Measurements from ENCODE around the gene RPSA.
"Not testable (repeated sequence)": the region's sequence is repeated elsewhere in the genome, so short reads cannot be mapped to it uniquely, and the experiment has no call there.

Gene RPSA

GRCh38 chr3:39415983-39416382 is 9.5 kb downstream of the RPSA start:
- no peaks in the 10 kb centered on the region for H3K4me1 ChIP-seq (ENCODE audit: control insufficient read depth, insufficient read depth, low read length)
- no peaks in the 10 kb centered on the region for H3K27me3 ChIP-seq (ENCODE audit: control insufficient read depth, insufficient read depth, low read length)
- no peak overlapping the region for H3K4me3 ChIP-seq (ENCODE audit: low read length)
- no peak overlapping the region for H3K27ac ChIP-seq (ENCODE audit: low read depth, low read length)
- H3K36me3 ChIP-seq (ENCODE audit: control insufficient read depth, insufficient read depth, low read length), result peaks cover 25% of the 10 kb centered on the region
- H3K9ac ChIP-seq (ENCODE audit: low read length), result no peak overlapping the region

DNA sequence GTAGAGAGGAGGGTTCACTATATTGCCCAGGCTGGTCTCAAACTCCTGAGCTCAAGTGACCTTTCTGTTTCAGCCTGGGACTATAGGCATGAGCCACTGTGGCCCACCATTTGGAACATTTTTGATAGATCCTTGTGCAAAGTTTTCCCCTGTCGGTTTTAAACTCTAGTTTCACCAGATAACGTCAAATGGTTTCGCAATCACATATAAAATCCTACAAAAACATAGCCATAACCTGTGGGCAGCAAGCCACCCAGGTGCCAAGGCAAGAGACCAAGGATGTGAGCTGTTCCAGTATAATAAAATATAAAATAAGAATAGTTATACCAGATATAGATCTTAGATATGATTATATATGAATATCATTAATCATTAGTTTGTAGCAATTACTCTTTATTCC is 10.5 kb downstream of the RPSA start:
- not testable (repeated sequence) for H3K9ac ChIP-seq (ENCODE audit: low read length); H3K27ac ChIP-seq (ENCODE audit: low read depth, low read length); H3K27me3 ChIP-seq (ENCODE audit: control insufficient read depth, insufficient read depth, low read length); H3K4me3 ChIP-seq (ENCODE audit: low read length); H3K4me1 ChIP-seq (ENCODE audit: control insufficient read depth, insufficient read depth, low read length)
- peaks cover 16% of the 10 kb centered on the region for H3K36me3 ChIP-seq (ENCODE audit: control insufficient read depth, insufficient read depth, low read length)

DNA sequence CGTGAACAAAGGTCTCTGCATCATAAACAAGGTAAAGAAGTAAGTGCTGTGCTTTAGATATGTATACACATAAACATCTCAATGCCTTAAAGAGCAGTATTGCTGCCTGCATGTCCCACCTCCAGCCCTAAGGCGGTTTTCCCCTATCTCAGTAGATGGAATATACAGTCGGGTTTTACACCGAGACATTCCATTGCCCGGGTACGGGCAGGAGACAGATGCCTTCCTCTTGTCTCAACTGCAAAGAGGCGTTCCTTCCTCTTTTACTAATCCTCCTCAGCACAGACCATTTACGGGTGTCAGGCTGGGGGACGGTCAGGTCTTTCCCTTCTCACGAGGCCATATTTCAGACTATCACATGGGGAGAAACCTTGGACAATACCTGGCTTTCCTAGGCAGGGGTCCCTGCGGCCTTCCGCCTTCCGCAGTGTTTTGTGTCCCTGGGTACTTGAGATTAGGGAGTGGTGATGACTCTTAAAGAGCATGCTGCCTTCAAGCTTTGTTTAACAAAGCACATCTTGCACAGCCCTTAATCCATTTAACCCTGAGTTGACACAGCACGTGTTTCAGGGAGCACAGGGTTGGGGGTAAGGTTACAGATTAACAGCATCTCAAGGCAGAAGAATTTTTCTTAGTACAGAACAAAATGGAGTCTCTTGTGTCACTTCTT is 12.2 kb downstream of the RPSA start:
- not testable (repeated sequence) for H3K27ac ChIP-seq (ENCODE audit: low read depth, low read length); H3K27me3 ChIP-seq (ENCODE audit: control insufficient read depth, insufficient read depth, low read length); H3K4me3 ChIP-seq (ENCODE audit: low read length); H3K36me3 ChIP-seq (ENCODE audit: control insufficient read depth, insufficient read depth, low read length); H3K4me1 ChIP-seq (ENCODE audit: control insufficient read depth, insufficient read depth, low read length); H3K9ac ChIP-seq (ENCODE audit: low read length)

GRCh38 chr3:39419742-39420315 is 13.3 kb downstream of the RPSA start:
- Histone ChIP-seq H3K9ac (ENCODE audit: low read length) (no peak overlapping the region), H3K36me3 (ENCODE audit: control insufficient read depth, insufficient read depth, low read length) (no peaks in the 10 kb centered on the region), H3K27me3 (ENCODE audit: control insufficient read depth, insufficient read depth, low read length) (no peaks in the 10 kb centered on the region), H3K4me3 (ENCODE audit: low read length) (no peak overlapping the region), H3K4me1 (ENCODE audit: control insufficient read depth, insufficient read depth, low read length) (no peaks in the 10 kb centered on the region), H3K27ac (ENCODE audit: low read depth, low read length) (no peak overlapping the region)

- Histone ChIP-seq H3K27me3 (ENCODE audit: control insufficient read depth, insufficient read depth, low read length) (no peaks in the 10 kb centered on the region), H3K4me3 (ENCODE audit: low read length) (no peak overlapping the region), H3K27ac (ENCODE audit: low read depth, low read length) (no peak overlapping the region), H3K9ac (ENCODE audit: low read length) (no peak overlapping the region), H3K36me3 (ENCODE audit: control insufficient read depth, insufficient read depth, low read length) (no peaks in the 10 kb centered on the region), H3K4me1 (ENCODE audit: control insufficient read depth, insufficient read depth, low read length) (no peaks in the 10 kb centered on the region)
These were observed 14.0 kb downstream of the RPSA start for GRCh38 chr3:39420543-39420942.

DNA sequence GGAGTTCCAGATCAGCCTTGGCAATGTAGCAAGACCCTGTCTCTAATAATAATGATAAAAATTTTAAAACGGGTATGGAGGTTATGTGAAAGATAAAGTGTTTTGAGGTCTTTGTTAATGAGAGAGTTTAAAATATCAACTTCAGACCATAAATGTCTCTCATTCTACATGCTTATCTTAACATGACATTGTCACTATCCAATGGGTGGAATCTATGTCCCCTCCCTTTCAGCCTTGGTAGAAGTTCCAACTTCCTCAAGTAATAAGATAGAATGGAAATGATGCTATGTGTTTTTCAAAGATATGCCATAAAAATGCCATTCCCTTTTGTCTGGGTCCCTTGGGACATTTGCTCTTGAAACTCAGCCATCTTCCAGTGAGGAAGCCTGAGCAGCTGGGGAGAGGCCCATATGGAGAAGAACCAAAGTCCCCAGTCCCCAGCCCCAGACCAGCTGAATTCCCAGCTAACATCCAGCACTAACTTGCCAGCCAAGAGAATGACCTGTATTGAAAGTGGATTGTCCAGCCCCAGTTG is 17.0 kb downstream of the RPSA start:
- Histone ChIP-seq H3K36me3 (ENCODE audit: control insufficient read depth, insufficient read depth, low read length) (no peaks in the 10 kb centered on the region), H3K27me3 (ENCODE audit: control insufficient read depth, insufficient read depth, low read length) (no peaks in the 10 kb centered on the region), H3K4me3 (ENCODE audit: low read length) (no peak overlapping the region), H3K27ac (ENCODE audit: low read depth, low read length) (no peak overlapping the region), H3K4me1 (ENCODE audit: control insufficient read depth, insufficient read depth, low read length) (no peaks in the 10 kb centered on the region), H3K9ac (ENCODE audit: low read length) (no peak overlapping the region)

GRCh38 chr3:39426312-39426711 is 19.8 kb downstream of the RPSA start:
- H3K4me3 ChIP-seq (ENCODE audit: low read length), result no peak overlapping the region
- H3K9ac ChIP-seq (ENCODE audit: low read length), result no peak overlapping the region
- no peak overlapping the region for H3K27ac ChIP-seq (ENCODE audit: low read depth, low read length)
- H3K36me3 ChIP-seq (ENCODE audit: control insufficient read depth, insufficient read depth, low read length), result no peaks in the 10 kb centered on the region
- no peaks in the 10 kb centered on the region for H3K4me1 ChIP-seq (ENCODE audit: control insufficient read depth, insufficient read depth, low read length)
- H3K27me3 ChIP-seq (ENCODE audit: control insufficient read depth, insufficient read depth, low read length), result no peaks in the 10 kb centered on the region

DNA sequence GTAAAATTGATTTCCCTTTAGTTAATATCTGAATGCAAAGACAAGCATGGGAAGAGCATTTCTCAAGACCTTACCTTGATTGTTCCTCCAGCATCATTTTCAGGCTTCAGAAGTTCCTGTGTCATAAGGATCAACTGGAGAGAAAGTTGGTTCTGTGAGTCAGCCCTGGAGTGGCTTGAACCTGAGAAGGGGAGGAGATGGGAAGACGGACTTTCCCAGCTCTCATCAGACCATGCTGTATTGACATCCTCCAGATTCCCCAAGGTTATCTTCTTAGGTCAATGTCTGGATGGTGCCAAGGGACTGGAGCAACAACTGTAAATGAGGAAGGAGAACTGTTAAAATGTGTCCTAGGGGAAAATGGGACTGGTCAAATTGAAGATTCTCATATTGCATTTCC is 21.0 kb downstream of the RPSA start:
- H3K4me3 ChIP-seq (ENCODE audit: low read length), result no peak overlapping the region
- no peaks in the 10 kb centered on the region for H3K4me1 ChIP-seq (ENCODE audit: control insufficient read depth, insufficient read depth, low read length)
- no peak overlapping the region for H3K27ac ChIP-seq (ENCODE audit: low read depth, low read length)
- no peaks in the 10 kb centered on the region for H3K27me3 ChIP-seq (ENCODE audit: control insufficient read depth, insufficient read depth, low read length)
- no peaks in the 10 kb centered on the region for H3K36me3 ChIP-seq (ENCODE audit: control insufficient read depth, insufficient read depth, low read length)
- H3K9ac ChIP-seq (ENCODE audit: low read length), result no peak overlapping the region

GRCh38 chr3:39428745-39429201 is 22.3 kb downstream of the RPSA start:
- Histone ChIP-seq H3K4me1 (ENCODE audit: control insufficient read depth, insufficient read depth, low read length) (no peaks in the 10 kb centered on the region), H3K9ac (ENCODE audit: low read length) (no peak overlapping the region), H3K4me3 (ENCODE audit: low read length) (no peak overlapping the region), H3K27me3 (ENCODE audit: control insufficient read depth, insufficient read depth, low read length) (no peaks in the 10 kb centered on the region), H3K27ac (ENCODE audit: low read depth, low read length) (no peak overlapping the region), H3K36me3 (ENCODE audit: control insufficient read depth, insufficient read depth, low read length) (no peaks in the 10 kb centered on the region)

GRCh38 chr3:39429466-39429865 is 22.9 kb downstream of the RPSA start:
- H3K27me3 ChIP-seq (ENCODE audit: control insufficient read depth, insufficient read depth, low read length), result no peaks in the 10 kb centered on the region
- no peaks in the 10 kb centered on the region for H3K36me3 ChIP-seq (ENCODE audit: control insufficient read depth, insufficient read depth, low read length)
- H3K27ac ChIP-seq (ENCODE audit: low read depth, low read length), result no peak overlapping the region
- H3K4me1 ChIP-seq (ENCODE audit: control insufficient read depth, insufficient read depth, low read length), result no peaks in the 10 kb centered on the region
- no peak overlapping the region for H3K9ac ChIP-seq (ENCODE audit: low read length)
- no peak overlapping the region for H3K4me3 ChIP-seq (ENCODE audit: low read length)

DNA sequence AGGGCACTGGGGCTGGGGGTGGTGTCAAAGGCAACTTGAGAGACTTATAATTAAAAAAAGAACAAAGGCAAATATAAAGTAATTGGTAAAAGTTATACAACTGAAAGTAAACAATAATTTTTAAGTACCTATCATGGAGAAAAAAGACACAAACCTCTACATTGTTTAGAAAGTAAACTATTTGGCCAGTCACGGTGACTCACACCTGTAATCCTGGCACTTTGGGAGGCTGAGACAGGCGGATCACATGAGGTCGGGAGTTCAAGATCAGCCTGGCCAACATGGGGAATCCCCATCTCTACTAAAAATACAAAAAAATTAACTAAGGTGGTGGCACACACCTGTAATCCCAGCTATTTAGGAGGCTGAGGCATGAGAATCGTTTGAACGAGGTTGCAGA is 25.8 kb downstream of the RPSA start:
- no peaks in the 10 kb centered on the region for H3K36me3 ChIP-seq (ENCODE audit: control insufficient read depth, insufficient read depth, low read length)
- H3K27me3 ChIP-seq (ENCODE audit: control insufficient read depth, insufficient read depth, low read length), result no peaks in the 10 kb centered on the region
- H3K9ac ChIP-seq (ENCODE audit: low read length), result no peak overlapping the region
- H3K4me1 ChIP-seq (ENCODE audit: control insufficient read depth, insufficient read depth, low read length), result no peaks in the 10 kb centered on the region
- no peak overlapping the region for H3K4me3 ChIP-seq (ENCODE audit: low read length)
- no peak overlapping the region for H3K27ac ChIP-seq (ENCODE audit: low read depth, low read length)

DNA sequence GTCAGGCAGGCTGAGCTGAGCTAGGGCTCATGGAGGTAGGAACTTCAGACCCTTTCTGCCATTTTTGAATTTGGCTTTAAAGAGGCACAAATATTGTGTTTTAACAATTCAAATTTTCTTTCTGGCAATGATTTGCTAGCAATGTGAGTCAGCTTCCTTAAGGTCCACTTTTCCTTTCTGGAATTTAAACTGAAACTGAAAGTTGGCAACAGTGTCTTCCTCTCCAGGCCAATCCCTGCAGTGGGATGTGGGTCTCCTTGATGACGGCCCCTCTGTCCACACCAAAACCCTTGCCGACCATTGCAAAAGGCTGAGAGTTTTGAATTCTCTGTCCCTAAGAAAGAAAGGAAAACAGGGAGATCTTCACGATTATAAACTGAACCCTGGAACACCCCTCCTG is 27.1 kb downstream of the RPSA start:
- Histone ChIP-seq H3K9ac (ENCODE audit: low read length) (no peak overlapping the region), H3K27ac (ENCODE audit: low read depth, low read length) (no peak overlapping the region), H3K4me3 (ENCODE audit: low read length) (no peak overlapping the region), H3K36me3 (ENCODE audit: control insufficient read depth, insufficient read depth, low read length) (no peaks in the 10 kb centered on the region), H3K4me1 (ENCODE audit: control insufficient read depth, insufficient read depth, low read length) (no peaks in the 10 kb centered on the region), H3K27me3 (ENCODE audit: control insufficient read depth, insufficient read depth, low read length) (no peaks in the 10 kb centered on the region)

DNA sequence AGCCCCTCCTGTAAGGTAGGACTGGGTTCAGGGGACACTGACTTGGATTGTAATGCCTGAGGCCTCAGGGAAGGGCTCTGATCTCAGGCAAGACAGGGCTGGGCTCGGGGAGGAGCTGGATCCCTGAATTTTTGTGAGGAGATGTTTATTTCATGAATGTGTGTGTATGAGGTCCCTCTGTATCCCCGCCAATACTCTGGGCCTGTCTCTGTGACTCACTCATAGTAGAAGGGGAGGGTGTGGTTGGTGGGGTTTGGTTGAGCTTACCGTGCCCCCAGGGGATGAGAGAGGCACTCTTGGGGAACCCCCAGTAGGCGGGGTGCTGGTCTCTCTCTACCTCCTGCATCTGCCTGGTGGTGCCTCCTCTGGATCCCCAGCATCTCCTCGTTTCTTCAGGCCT is 28.1 kb downstream of the RPSA start:
- Histone ChIP-seq H3K36me3 (ENCODE audit: control insufficient read depth, insufficient read depth, low read length) (no peaks in the 10 kb centered on the region), H3K27ac (ENCODE audit: low read depth, low read length) (no peak overlapping the region), H3K27me3 (ENCODE audit: control insufficient read depth, insufficient read depth, low read length) (no peaks in the 10 kb centered on the region)

More for the DNA sequence above, 28.1 kb downstream of the RPSA start:
- Histone ChIP-seq H3K4me1 (ENCODE audit: control insufficient read depth, insufficient read depth, low read length) (no peaks in the 10 kb centered on the region), H3K9ac (ENCODE audit: low read length) (no peak overlapping the region), H3K4me3 (ENCODE audit: low read length) (no peak overlapping the region)

All from rectal smooth muscle tissue (tissue), 1 donor.